Ecto neural progenitor cell (in vitro differentiated cells): ENCODE data around the gene NPLOC4.
"Not testable (repeated sequence)": the region's sequence is repeated elsewhere in the genome, so short reads cannot be mapped to it uniquely, and the experiment has no call there.

Experiments
- DNase-seq: peaks from one replicate; pipeline ENCODE4 v3.0.0-alpha.2; 2018; ENCODE audit warnings: low spot score

NPLOC4 gene

GRCh38 chr17:81584771-81585170, 52.1 kb downstream of the NPLOC4 start:
- not testable (repeated sequence) for DNase-seq

GRCh38 chr17:81583589-81584342, 53.1 kb downstream of the NPLOC4 start:
- no peak for DNase-seq

- no peak for DNase-seq
Observed at GRCh38 chr17:81582749-81583148, 54.2 kb downstream of the NPLOC4 start.

GRCh38 chr17:81582341-81582740, 54.6 kb downstream of the NPLOC4 start:
- no peak for DNase-seq

- no peak for DNase-seq
Observed at GRCh38 chr17:81581758-81582157, 55.2 kb downstream of the NPLOC4 start.

- DNase-seq, result no peak
Observed at GRCh38 chr17:81580481-81580880, 56.4 kb downstream of the NPLOC4 start.

- DNase-seq, result no peak
Observed at GRCh38 chr17:81579821-81580321, 57.0 kb downstream of the NPLOC4 start.

GRCh38 chr17:81579298-81579697, 57.6 kb downstream of the NPLOC4 start:
- DNase-seq, result no peak

- DNase-seq, result no peak
Observed at GRCh38 chr17:81578561-81579225, 58.2 kb downstream of the NPLOC4 start.

GRCh38 chr17:81578038-81578441, 58.9 kb downstream of the NPLOC4 start:
- no peak for DNase-seq

- no peak for DNase-seq
Observed at GRCh38 chr17:81577278-81578000, 59.5 kb downstream of the NPLOC4 start.

- DNase-seq, result no peak
Observed at GRCh38 chr17:81576621-81577277, 60.2 kb downstream of the NPLOC4 start.

GRCh38 chr17:81575836-81576235, 61.1 kb downstream of the NPLOC4 start:
- no peak for DNase-seq

- DNase-seq, result no peak
Observed at GRCh38 chr17:81574643-81574956, 62.3 kb downstream of the NPLOC4 start.

GRCh38 chr17:81573794-81574642, 62.9 kb downstream of the NPLOC4 start:
- no peak for DNase-seq

GRCh38 chr17:81572563-81573168, 64.2 kb downstream of the NPLOC4 start:
- DNase-seq, result no peak

GRCh38 chr17:81570964-81571363, 65.9 kb downstream of the NPLOC4 start:
- no peak for DNase-seq

- no peak for DNase-seq
Observed at GRCh38 chr17:81569986-81570514, 66.9 kb downstream of the NPLOC4 start.

GRCh38 chr17:81568416-81568815, 68.5 kb downstream of the NPLOC4 start:
- DNase-seq, result no peak

GRCh38 chr17:81567191-81567590, 69.7 kb downstream of the NPLOC4 start:
- DNase-seq, result no peak
